Measurements from ENCODE around the gene KLK2.
A peak's percentile ranks its signal among the peaks of the same experiment; 100 is the strongest.

Gene KLK2

DNA sequence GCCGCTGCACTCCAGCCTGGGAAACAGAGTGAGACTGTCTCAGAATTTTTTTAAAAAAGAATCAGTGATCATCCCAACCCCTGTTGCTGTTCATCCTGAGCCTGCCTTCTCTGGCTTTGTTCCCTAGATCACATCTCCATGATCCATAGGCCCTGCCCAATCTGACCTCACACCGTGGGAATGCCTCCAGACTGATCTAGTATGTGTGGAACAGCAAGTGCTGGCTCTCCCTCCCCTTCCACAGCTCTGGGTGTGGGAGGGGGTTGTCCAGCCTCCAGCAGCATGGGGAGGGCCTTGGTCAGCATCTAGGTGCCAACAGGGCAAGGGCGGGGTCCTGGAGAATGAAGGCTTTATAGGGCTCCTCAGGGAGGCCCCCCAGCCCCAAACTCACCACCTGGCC lies at the start of gene KLK2:
TSS of gene KLK2 (plus strand) at position 384 of the 400 bp plus-strand sequence. CDS start 35 bp downstream, outside the sequence.
- DNase-seq: no peak

DNA sequence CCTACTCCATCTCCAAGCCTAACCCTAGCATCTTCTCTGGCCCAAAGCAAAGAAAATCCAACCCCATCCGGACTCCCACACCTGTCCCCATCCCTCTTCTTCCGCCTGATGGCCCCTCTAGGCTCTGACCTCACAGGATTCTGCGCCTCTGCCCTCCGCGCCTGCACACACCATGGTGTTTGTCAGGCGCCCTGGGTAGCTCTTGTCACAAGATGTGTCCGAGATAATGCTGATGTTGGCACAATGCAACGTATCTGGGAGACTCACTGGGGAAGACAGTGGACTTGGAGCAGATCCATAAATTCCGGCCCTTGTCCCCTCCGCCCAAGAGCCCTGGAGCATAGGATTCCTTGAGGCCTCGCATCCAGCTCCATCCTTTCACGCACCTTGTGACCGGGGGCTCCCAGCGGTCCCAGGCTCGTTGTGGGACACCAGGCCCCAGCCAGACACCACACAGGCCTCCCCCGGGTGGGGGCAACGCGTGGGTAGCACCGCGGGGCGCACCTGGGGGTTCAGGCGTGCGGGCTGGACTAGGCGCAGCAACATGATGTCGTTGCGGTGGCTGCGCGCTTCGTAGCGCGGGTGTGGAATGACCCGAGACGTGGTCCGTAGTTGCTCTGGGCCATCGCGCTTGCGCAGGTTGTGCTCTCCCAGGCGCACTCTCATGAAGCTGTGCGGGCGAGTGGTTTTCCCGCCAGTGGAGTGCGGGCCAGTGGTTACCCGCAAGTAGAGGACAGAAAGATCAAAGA lies 46.6 kb upstream of the KLK2 start:
- no peak for DNase-seq

DNA sequence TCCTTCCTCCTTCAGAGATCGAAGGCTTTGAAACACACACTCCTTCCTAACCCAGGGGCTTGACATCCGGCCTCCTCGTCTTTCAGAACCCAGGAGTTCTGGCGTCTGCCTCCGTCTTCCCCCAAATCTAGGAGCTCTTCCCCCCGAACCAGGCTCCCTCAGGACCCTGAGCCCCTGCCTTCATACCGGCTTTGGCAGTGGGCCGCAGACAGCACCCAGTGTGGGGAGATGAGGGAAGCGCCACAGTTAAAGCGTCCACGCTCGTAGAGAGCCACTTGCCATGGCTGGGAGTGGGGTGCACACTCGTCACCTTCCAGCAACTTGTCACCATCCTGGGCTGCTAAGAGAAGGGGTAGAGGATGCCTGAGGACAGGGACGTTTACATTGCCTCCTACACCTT lies 45.8 kb upstream of the KLK2 start:
- DNase-seq: no peak

DNA sequence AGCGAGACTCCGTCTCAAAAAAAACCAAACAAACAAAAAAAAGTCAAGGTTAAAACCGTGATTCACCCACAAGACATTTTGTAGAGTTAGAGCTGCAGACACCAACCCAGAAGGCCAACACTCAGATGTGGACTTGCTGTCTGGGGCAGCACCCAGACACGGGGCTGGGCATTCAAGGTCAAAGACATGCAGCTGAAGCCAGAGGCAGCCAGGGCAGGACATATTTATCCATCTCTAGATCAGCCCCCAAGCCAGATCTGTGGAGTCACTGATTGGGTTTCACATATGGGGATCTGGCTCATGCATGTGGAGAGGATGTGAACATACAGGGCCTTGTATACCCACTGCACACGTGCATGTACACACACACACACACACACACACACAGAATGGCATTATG lies 43.4 kb upstream of the KLK2 start:
- no peak for DNase-seq

DNA sequence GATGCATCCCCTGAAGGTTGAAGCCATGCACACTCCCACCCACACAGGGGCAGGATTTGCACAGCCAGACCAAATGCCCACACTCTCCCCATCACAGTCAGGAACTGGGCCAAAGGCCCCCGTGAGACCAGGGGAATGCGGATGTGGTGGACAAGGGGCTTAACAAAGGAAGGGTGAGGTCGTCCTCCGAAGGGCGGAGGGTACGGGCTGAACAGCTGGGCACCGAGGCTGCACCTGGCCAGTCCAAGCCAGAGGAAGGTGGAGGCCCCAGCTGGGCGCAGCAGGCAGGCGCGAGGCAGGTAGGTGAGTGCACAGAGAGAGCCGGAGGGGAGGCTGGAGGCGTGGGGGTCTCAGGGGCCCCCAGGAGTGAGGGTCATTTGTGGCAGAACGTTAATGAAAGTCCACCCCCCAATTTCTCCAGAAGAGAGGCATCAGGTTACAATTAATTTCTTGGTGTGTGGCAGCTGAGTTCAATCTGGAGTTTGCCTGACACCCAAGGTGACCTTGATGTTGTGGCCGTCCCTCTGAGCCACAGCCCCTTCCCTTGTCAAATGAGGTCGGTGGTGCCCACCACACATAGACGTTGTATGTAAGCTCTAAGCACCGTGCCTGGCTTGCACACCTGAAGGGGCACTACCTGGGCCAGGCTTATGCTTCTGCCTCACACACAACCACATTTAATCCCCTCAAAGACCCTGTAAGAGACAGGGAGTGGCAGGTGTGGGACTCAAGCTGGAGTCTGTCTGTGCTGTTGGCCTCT lies 42.8 kb upstream of the KLK2 start:
- DNase-seq: no peak

DNA sequence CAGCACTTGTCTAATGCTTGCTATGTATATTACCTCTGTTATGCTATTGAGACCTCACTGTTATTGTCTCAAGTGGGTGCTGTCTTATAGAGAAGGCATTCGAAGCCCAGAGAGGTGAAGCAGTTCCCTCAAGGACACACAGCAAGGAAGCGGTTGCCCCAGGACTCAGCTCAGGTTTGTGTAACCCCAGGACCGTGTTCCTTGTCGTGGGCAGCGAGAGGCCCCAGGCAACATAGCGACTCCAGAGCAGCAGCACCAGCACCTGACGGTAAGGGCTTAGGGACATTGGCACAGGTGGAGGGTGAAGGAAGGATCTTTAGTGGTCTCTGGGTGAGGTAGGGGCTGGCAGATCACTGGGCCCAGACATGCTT lies 42.2 kb upstream of the KLK2 start:
- no peak for DNase-seq

DNA sequence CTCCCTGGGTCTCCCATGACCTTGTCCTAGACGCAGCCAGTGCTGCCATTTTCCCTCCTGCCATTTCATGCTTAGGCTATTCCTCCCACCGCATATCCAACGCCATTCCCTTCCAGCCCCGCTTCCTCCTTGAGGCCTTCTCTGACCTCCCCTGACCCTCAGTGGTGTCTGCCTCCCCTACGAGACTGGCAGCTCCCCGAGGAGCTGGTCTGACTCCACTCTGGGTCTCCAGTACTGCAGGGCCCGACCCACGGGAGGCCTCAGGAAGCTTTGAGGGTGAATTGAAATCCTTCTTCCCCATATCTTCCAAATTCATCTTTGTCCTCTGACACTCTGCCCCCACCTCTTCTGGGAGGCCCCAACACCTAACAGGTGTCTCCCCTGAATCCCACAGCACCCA lies 40.6 kb upstream of the KLK2 start:
- no peak for DNase-seq

DNA sequence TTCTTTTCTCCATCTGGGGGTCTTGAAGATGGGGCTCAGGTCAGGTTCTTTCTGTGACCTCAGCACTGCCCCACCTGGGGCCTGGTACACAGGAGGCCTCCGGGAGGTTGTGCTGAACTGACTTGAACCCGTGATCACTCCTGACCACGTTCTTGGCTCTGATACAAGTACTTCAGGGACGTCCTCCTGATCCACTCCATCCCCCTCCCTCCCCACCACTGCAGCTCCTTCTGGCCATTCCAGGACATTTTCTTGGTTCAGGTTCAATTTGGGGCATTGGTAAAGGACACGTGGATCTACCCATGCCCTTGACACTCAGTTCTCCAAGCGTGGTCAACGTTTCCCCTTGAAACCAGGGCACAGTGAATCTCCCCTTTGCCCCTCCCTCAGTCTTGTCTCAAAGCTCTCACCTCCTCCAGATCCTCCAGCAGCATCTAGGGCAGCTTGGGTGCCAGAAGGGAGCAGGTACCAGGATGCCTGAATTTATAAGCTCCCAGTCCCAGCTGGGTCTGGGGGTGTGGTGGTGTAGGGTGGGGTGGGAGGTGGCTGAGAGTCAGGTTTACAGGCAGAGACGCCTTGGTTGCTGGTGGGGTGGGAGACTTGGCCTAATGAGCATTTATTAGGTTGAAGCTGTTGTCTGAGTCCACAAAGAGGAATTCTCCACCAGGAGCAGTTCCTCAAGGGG lies 40.0 kb upstream of the KLK2 start, which contains the start of gene KLK15:
TSS of gene KLK15 (minus strand) at position 458 of the 685 bp plus-strand sequence. CDS start 2,082 bp downstream, outside the sequence.
- DNase-seq: no peak

DNA sequence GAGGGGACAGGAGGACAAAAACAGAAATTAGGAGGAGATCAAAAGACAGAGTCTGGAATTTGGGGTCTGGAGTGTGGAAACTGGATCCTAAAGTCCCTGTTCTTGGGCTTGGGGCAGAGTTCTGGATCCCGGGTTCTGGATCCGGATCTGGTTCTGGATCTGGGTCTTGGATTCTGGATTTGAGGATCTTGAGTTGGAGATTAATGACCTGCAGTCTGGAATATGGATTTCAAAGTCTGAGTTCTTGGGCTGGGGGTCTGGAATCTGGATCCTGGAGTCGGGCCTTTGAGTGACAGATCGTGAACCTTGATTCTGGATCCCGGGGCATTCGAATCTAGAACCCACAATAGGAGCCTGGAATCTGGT lies 39.5 kb upstream of the KLK2 start:
- no peak for DNase-seq

DNA sequence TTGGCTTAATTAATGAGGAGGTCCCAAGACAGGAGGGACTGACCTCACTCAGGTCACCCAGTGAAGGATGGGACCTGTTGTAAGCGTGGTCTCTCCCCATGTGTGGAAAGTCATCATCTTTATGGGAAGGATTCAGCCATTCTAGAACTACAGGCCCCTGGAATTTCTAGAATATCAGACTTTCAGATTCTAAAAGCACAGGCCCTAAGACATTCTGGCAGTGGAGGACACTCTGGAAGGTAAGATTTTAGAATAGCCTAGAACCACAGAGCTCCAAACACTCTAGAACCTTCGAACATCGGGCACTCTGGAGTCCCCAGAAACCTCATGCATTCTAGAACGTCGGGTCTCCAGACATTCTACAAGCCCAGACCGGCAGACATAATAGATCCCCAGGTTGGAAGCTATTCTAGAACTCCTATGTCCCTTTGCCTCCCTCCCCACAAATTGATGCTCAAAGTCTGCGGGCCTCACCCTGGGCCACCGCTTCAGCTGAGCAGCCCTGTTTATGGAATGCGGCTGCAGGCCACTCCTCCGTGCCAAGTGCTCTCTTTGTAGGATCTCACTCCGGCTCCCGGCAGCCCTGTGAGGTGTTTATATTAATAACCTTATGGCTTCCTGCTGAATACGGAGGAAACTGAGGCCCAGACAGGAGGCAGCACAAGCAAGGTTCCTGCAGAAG lies 38.0 kb upstream of the KLK2 start:
- no peak for DNase-seq

DNA sequence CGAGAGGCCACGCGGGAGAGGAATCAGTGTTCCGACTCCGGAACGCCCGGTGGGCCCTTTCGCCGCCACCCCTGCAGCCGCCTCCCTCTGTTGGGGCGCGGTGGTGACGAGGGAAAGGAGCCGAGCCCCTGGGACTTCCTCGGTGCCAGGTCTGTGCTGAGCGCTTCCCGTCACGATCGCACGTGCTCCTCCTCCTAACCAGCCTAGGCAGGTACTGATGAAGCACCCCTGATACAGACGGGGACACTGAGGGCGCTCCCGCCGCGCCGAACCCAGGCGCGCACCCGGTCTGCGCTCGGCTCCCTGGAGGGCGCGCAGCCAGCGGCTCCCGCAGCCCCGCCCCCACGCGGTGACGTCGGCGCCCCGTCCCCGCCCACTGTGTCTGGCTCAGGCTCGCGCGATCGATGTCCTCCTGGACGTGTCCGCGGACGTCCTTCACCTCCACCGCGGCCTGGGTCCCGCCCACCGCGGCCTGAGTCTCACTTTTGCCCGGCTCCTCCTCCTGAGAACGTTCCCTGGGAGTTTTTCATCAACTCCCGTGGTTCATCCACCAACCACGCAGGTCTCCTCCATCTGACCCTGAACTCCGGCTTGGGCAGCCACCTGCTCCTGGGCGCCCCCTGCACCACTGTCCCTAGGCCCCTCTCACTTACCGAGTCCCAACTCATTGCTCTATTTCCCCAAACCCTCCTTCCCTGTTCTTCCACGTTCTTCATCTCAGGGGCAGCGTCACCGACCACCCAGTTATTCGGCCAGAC lies 37.3 kb upstream of the KLK2 start:
- DNase-seq: peak; percentile 48

DNA sequence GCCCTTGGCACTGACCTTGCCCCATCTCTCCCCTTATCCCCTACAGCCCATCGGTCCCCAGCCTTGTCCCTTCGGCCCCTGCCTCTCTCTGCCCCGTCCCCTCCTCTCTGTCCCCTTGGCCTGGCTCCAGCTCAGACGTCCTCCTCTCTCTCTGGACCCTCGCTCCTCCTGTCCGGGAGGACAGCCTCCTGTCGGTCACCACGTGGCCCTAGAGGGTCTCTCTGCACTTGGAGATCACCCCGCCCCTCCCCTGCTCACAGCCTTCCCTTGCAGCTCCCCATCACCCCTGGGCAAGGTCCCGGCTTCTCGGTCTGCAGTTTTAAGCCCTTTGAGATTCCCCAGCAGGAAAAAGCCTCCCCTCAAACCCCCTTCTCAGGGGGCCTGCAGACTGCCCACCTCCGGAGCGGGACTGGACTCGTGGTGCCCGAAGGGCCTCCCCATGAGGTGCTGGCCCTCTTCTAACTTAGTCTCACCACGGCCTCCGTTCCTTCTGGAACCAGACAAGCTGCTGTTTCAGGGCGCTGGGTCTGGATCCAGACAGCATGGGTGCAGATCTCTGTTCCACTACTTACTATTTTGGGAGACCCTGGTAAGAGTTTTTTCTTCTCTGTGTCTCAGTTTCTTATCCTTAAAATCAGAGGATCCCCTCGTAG lies 36.6 kb upstream of the KLK2 start:
- no peak for DNase-seq

DNA sequence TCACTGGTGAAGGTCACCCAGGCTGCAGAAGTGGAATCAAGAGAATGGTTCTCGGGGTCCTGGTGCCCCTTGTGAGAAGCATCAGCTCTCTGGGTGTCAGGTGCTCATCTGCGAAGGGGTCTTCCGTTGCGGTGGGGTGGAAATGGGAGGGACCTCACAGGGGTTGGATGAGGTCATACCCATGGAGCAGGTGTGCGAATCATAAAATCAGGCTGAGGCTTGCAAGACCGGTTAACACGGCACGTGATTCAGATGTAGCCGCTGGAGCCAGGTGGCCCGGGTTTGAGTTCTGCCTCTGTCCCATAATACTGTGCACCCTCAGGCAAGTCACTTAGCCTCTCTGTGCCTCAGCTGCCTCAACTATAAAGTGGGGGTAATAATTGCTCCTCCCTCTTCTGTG lies 35.9 kb upstream of the KLK2 start:
- no peak for DNase-seq

DNA sequence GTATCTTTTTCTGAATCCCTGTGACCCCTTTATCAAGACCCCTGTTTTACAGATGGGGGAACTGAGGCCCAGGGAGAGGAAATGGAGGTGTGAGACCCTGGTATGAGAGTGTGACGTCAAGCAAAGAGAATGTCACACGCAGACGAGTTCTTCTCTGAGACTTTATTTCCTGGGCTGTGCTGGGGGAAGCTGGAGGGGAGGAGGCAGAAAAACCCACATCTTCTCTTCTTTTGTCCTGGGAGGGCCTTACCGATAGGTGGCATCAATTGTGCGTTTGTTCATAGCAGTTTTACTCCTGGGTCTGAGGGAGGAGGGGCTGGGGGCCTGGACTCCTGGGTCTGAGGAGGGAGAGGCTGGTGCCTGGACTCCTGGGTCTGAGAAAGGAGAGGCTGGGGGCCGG lies 35.0 kb upstream of the KLK2 start:
- DNase-seq: no peak

DNA sequence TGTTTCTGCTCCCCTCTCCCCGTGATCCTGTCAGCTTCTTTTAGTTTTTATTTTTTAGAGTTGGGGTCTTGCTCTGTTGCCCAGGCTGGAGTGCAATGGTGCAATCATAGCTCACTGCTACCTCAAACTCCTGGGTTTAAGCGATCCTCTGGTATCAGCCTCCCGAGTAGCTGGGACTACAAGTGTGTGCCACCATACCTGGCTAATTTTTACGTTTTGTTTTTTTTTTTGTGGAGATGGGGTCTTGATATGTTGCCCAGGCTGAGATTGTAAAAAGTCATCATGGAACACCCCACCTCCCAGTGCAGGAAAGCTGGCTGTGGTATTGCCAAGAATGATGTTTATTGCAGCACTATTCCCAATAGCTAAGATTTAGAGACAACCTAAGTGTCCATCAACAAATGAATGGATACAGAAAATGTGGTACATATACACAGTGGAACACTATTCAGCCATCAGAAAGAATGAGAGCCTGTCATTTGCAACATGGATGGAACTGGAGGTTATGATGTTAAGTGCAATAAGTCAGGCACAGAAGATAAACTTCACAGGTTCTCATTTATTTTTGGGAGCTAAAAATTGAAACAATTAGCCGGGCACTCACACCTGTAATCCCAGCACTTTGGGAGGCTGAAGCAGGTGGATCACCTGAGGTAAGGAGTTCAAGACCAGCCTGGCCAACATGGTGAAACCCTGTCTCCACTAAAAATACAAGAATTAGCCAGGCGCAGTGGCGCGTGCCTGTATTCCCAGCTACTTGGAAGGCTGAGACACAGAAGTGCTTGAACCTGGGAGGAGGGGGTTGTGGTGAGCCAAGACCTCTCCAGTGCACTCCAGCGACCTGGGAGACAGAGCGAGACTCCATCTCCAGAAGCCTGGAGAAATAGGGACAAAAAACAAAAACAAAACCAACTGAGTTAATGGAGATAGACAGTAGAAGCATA lies 33.3 kb upstream of the KLK2 start:
- no peak for DNase-seq

DNA sequence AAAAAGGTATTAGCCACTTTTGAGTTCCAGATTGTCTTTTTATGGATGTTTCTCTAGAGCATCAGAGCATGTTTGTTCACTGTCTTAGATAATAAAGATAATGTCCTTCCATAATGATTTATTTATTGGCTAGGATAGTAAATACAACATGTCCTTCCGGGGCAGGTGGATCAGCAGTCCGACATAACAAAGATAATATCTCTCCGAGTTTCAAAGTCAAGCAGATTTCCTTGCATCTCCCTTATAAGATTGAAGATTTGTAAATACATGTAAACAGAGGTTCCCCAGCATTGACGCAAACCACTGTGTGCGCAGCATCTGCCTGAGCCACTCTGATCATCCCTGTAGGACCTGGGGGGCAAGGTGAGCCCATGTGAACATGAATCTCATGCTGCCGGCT lies 31.1 kb upstream of the KLK2 start:
- no peak for DNase-seq

DNA sequence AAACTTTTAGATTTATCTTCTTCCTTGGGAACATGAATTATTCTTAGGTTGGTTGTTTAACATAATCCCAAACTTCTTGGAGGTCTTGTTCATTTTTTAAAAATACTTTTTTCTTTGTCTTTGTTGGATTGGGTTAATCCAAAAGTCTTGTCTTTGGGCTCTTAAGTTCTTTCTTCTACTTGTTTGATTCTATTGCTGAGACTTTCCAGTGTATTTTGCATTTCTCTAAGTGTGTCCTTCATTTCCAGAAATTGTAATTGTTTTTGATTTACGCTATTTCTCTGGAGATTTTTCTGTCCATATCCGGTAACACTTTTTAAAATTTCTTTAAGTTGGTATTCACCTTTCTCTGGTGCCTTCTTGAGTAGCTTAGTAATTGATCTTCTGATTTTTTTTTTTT lies 30.0 kb upstream of the KLK2 start:
- no peak for DNase-seq

DNA sequence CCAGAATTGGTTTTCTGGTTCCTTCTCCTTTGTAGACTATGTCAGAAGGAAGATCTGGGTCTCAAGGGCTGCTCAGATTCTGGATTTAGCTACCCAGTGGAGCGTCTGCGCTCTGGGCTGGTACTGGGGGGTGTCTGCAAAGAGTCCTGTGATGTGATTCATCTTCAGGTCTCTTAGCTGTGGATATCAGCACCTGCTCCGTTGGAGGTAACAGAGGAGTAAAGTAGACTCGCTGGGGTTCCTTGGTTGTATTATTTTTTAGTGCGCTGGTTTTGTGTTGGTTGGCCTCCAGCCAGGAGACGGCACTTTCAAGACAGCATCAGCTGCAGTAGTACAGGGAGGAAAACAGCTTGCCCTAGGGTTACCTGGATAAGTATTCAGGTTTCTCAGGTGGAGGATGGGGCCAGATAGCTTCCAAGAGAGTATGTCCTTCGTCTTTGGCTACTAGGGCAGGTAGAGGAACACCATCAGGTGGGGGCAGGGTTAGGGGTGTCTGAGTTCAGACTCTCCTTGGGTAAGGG lies 29.5 kb upstream of the KLK2 start:
- DNase-seq: no peak

DNA sequence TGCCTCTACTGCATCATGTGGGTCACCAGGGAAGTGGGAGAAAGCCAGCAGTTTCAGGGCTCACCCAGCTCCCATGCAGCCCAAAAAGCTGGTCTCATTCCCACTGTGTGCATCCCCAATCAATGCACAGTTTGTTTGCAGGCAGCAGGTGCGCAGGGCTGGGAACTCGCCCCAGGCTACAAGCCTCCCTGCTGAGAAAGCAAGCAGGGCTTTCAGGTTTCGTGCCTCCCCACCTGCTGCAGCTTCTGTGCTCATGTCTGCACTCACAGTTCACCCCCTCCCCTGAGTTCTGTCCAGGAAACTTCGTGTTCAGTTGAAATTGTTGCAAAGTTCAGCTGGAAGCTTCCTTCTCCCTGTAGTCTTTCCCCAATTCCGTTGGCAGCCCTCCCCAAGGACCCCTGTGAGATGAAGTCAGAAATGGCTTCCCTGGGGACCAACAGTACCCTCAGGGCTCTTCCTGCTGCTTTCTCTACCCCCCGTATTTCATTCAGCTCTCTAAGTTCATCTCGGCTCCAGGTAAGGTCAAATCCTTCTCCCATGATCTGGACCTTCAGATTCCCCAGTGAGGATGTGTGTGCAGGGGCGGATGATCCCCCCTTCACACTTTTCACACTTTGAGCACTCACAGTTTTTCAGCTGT lies 28.8 kb upstream of the KLK2 start:
- DNase-seq: no peak

DNA sequence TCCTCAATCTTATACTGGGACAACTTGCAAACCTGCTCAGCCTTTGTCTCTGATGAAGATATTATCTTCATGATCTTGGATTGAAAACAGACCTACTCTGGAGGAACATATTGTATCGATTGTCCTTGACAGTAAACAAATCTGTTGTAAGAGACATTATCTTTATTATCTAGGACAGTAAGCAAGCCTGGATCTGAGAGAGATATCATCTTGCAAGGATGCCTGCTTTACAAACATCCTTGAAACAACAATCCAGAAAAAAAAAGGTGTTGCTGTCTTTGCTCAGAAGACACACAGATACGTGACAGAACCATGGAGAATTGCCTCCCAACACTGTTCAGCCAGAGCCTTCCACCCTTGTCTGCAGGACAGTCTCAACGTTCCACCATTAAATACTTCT lies 22.5 kb upstream of the KLK2 start:
- no peak for DNase-seq
